GM10847 (cell line): ENCODE data around the gene LIMS1.

Experiments
- POLR2A ChIP-seq: IDR thresholded peaks from 2 replicates; pipeline ENCODE4 v1.6.1; 2011; ENCODE audit not compliant: insufficient read length; ENCODE audit errors: extremely low read depth

Gene LIMS1

GRCh38 chr2:108594982-108595464 lies 60.8 kb downstream of the LIMS1 start:
- no peak for TF ChIP-seq POLR2A

DNA sequence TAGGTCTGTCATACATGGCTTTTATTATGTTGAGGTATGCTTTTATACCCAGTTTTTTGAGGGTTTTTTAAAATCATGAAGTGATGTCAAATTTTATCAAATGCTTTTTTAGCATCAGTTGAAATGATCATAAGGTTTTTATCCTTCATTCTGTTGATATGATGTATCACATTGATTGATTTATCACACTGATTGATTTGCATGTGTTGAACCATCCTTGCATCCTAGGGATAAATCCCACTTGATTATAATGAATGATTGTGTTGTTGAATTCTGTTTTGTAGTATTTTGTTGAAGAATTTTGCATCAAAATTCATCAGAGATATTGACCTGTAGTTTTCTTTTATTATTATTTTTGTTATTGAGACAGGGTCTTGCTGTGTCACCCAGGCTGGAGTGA lies 68.2 kb downstream of the LIMS1 start:
- TF ChIP-seq POLR2A, result no peak

DNA sequence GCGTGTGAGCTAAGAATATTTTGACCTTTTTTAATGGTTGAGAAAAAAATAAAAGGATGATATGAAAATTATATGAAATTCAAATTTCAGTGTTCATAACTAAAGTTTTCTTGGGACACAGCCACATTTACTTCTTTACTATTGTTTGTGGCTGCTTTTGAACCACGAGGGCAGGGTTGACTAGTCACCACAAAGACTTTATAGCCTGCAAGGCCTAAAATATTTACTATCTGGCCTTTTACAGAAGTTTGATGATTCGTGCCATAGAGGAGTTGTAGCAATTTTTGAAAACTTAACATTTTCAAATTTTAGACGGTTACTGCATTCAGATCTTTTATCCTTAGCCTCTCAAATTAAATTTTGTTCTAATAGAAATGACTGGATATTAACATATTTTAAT lies 69.9 kb downstream of the LIMS1 start:
- no peak for TF ChIP-seq POLR2A

GRCh38 chr2:108605947-108606346 lies 71.7 kb downstream of the LIMS1 start:
- no peak for TF ChIP-seq POLR2A

- TF ChIP-seq POLR2A, result no peak
These were observed 73.5 kb downstream of the LIMS1 start for GRCh38 chr2:108607706-108608301.

DNA sequence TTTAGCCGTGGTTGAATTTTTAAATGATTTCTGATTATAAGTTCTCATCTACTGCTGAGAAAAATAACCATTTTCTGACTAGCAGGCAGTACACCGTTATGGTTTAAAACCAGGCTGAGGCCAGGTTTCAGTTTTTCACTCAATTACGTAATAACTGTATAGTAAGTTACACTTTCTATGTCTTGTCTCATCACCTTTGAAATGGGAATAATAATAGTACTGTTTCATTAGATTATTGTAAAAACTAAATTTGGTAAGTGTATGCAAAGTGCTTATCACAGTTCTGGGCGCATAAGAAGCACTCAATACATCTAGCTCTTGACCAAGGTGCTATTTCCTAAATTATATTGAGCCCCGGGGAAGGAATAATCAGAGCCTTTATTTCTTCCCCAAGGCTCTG lies 76.8 kb downstream of the LIMS1 start:
- no peak for TF ChIP-seq POLR2A

DNA sequence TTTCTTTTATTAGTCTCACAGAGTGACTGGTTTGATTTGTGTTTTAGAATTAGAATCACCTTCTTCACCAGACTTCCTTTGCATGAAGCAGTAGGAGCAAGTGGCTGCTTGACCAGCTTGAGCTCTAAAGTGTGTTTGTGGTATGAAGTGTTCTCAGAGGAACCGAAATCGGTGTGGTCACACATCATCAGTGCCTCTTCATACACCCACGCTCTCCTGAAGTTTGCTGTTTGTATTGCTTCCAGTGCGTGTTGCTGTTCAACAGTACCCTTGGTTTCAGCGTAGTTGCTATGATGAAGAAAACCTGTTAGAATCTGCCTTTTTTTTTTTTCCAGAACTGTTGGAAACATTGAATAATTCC lies 77.9 kb downstream of the LIMS1 start:
- TF ChIP-seq POLR2A, result no peak

- TF ChIP-seq POLR2A, result no peak
These were observed 78.4 kb downstream of the LIMS1 start for GRCh38 chr2:108612514-108613183.

DNA sequence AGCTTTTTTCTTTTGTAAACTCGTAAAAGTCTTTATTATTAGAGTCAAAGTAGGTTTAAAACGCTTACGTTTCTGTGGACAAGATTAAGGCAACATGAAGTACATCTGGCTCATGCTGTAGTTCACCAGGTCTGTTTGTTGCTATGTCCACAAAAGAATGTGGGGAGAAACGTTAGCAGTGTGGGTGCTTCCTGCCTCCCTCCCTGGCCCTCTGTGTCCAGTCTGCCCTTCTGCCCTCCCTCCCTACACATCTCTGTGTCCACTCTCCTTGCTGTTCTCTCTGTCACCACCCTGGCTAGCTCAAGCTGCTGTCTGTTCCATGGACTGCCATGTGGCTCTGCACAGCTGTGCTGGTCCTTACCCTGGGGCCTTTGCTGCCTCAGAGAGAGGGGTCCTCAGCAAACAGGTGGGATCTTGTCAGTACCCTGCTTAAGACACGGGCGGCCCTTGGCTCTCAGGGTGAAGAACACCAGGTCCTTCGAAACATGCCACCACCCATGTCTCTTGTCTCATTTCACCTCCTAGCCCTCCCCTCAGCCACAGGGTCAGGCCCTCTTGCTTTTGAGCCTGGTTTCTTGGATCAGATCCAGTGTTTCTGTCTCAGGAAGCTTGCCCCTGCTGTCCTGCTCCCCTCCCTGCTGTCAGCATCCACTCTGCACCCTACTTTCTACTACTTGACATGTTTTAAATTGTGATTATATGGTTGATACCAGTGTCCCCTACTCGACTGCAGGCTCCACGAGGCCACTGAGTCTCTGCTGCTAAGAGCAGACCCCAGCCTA lies 79.2 kb downstream of the LIMS1 start:
- TF ChIP-seq POLR2A, result no peak

- no peak for TF ChIP-seq POLR2A
These were observed 79.8 kb downstream of the LIMS1 start for GRCh38 chr2:108614043-108614545.

- no peak for TF ChIP-seq POLR2A
These were observed 80.4 kb downstream of the LIMS1 start for GRCh38 chr2:108614659-108615058.

DNA sequence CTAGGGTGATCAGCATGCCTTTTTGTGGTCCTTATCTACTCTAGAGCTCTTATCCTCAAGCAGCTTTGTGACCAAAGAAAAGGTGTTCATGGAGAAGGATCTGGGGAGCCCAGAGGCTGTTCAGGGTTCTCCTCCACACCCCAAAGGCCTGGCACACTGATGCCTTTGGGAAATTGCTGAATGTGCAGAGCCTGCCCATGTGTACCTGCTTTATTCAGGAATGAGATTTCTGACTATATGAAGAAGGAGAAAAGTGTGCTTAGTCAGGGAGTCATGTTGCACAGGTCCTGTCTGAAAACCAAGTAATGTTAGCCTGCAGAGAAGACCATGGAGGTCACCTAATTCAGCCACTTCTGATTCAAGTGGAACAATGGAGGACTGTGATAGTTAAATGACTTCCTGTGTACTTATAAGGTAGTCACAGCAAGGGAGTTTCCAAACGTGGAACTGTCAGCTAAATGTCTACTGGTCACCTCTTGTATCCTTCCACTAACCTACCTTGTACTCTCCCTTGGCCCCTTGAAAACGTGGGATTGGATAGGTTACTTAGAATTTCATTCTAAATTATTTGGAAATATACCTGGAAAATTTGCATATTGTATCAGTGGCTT lies 81.3 kb downstream of the LIMS1 start:
- no peak for TF ChIP-seq POLR2A

- TF ChIP-seq POLR2A, result no peak
These were observed 82.0 kb downstream of the LIMS1 start for GRCh38 chr2:108616318-108616717.

DNA sequence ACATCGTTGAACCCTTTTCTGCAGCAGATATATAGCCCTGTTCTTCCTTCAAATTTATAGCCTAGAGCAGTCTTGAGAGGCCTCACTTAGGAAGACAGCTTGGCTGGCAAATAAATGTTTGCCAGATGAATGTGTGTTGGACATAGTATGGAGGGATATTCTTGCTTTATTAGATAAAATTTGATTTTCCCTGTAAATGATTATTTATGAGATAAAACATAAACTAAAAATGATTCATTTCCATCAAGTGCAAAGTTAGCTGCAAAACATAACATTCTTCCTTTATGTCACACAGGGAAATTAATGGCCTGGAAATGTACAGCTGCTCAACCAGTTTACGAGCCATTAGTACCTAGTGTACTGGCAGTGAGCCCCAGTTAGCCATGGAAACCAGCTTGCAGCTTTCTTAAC lies 82.5 kb downstream of the LIMS1 start:
- no peak for TF ChIP-seq POLR2A

- TF ChIP-seq POLR2A, result no peak
These were observed 83.3 kb downstream of the LIMS1 start for GRCh38 chr2:108617617-108618016.

GRCh38 chr2:108619925-108620620 lies 85.8 kb downstream of the LIMS1 start:
- no peak for TF ChIP-seq POLR2A

DNA sequence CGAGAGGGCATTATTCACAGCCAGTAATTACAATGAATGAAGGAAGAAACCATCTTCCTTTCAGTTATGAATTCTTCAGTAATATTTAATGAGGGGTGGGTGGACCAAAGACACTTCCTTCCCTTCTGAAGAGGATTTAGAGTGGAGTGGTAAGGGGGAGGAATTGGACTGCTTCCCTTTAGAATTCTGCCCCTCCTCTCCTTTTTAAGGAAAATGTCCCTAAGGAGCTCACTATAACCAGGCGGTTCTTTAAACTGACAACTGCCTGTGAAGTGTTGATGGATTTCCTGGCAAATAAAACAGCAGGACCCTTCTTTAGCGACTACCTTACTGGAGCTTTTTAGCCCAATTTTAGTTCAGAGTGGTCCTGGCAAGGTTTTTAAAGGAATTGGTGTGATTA lies 86.4 kb downstream of the LIMS1 start:
- no peak for TF ChIP-seq POLR2A
